Globus pallidus (tissue), 1 donor: ENCODE measurements around the gene KRT15.

Experiments used
- DNase-seq: peaks from one replicate; pipeline ENCODE4 v3.0.0-alpha.2; 2015; ENCODE audit warnings: low spot score

Gene KRT15

GRCh38 chr17:41518789-41519449, at the start of gene KRT15:
Gene KRT15 (minus strand): TSS chr17:41518890. CDS start chr17:41518827, 63 bp downstream.
- DNase-seq: no peak

- no peak for DNase-seq
Measured at GRCh38 chr17:41567317-41567716, 48.6 kb upstream of the KRT15 start.

- DNase-seq: no peak
Measured at GRCh38 chr17:41565338-41565737, 46.6 kb upstream of the KRT15 start.

- DNase-seq: no peak
Measured at GRCh38 chr17:41563607-41564170, 45.0 kb upstream of the KRT15 start.

GRCh38 chr17:41561554-41561953, 42.9 kb upstream of the KRT15 start:
- DNase-seq: no peak

GRCh38 chr17:41559548-41559947, 40.9 kb upstream of the KRT15 start:
- DNase-seq: no peak

GRCh38 chr17:41556931-41557330, 38.2 kb upstream of the KRT15 start:
- no peak for DNase-seq

- no peak for DNase-seq
Measured at GRCh38 chr17:41556306-41556705, 37.6 kb upstream of the KRT15 start.

- DNase-seq: no peak
Measured at GRCh38 chr17:41555105-41555887, 36.6 kb upstream of the KRT15 start.

- DNase-seq: no peak
Measured at GRCh38 chr17:41553987-41554680, 35.4 kb upstream of the KRT15 start.

GRCh38 chr17:41553176-41553575, 34.5 kb upstream of the KRT15 start:
- no peak for DNase-seq

- DNase-seq: no peak
Measured at GRCh38 chr17:41552455-41552854, 33.8 kb upstream of the KRT15 start.

- no peak for DNase-seq
Measured at GRCh38 chr17:41551365-41551764, 32.7 kb upstream of the KRT15 start.

GRCh38 chr17:41549596-41550039, 30.9 kb upstream of the KRT15 start:
- no peak for DNase-seq

- DNase-seq: peak; percentile 54
Measured at GRCh38 chr17:41548844-41549595, 30.3 kb upstream of the KRT15 start.

GRCh38 chr17:41547921-41548843, 29.5 kb upstream of the KRT15 start:
- no peak for DNase-seq

- no peak for DNase-seq
Measured at GRCh38 chr17:41547378-41547841, 28.7 kb upstream of the KRT15 start.

GRCh38 chr17:41546819-41547218, 28.1 kb upstream of the KRT15 start:
- DNase-seq: no peak

- no peak for DNase-seq
Measured at GRCh38 chr17:41545829-41546410, 27.2 kb upstream of the KRT15 start.

GRCh38 chr17:41544935-41545334, 26.2 kb upstream of the KRT15 start:
- DNase-seq: no peak
